ENCODE data around the gene NADK2.
"Not testable (repeated sequence)": the region's sequence is repeated elsewhere in the genome, so short reads cannot be mapped to it uniquely, and the experiment has no call there.

NADK2 gene

GRCh38 chr5:36206913-36207312, 34.8 kb downstream of the NADK2 start:
- DNase-seq (ENCODE audit: low read depth): no peak

GRCh38 chr5:36205329-36205728, 36.4 kb downstream of the NADK2 start:
- DNase-seq (ENCODE audit: low read depth): no peak

GRCh38 chr5:36202521-36202961, 39.2 kb downstream of the NADK2 start:
- DNase-seq (ENCODE audit: low read depth): no peak

- no peak for DNase-seq (ENCODE audit: low read depth)
Observed at GRCh38 chr5:36200513-36200912, 41.2 kb downstream of the NADK2 start.

GRCh38 chr5:36199620-36200019, 42.1 kb downstream of the NADK2 start:
- no peak for DNase-seq (ENCODE audit: low read depth)

GRCh38 chr5:36198783-36199182, 42.9 kb downstream of the NADK2 start:
- DNase-seq (ENCODE audit: low read depth): not testable (repeated sequence)

GRCh38 chr5:36198281-36198680, 43.4 kb downstream of the NADK2 start:
- DNase-seq (ENCODE audit: low read depth): no peak

- DNase-seq (ENCODE audit: low read depth): no peak
Observed at GRCh38 chr5:36193746-36194145, 48.0 kb downstream of the NADK2 start.

GRCh38 chr5:36184408-36184807, 57.3 kb downstream of the NADK2 start:
- DNase-seq (ENCODE audit: low read depth): not testable (repeated sequence)

- DNase-seq (ENCODE audit: low read depth): no peak
Observed at GRCh38 chr5:36181774-36182173, 60.0 kb downstream of the NADK2 start.

- no peak for DNase-seq (ENCODE audit: low read depth)
Observed at GRCh38 chr5:36180556-36181350, 61.0 kb downstream of the NADK2 start.

- no peak for DNase-seq (ENCODE audit: low read depth)
Observed at GRCh38 chr5:36179950-36180349, 61.8 kb downstream of the NADK2 start.

- no peak for DNase-seq (ENCODE audit: low read depth)
Observed at GRCh38 chr5:36178524-36178890, 63.2 kb downstream of the NADK2 start.

GRCh38 chr5:36177715-36178523, 63.8 kb downstream of the NADK2 start:
- peak; percentile 11 for DNase-seq (ENCODE audit: low read depth)

- DNase-seq (ENCODE audit: low read depth): no peak
Observed at GRCh38 chr5:36177154-36177553, 64.6 kb downstream of the NADK2 start.

GRCh38 chr5:36175043-36175442, 66.7 kb downstream of the NADK2 start:
- no peak for DNase-seq (ENCODE audit: low read depth)

- no peak for DNase-seq (ENCODE audit: low read depth)
Observed at GRCh38 chr5:36174119-36174518, 67.6 kb downstream of the NADK2 start.

GRCh38 chr5:36173426-36173825, 68.3 kb downstream of the NADK2 start:
- DNase-seq (ENCODE audit: low read depth): no peak

- DNase-seq (ENCODE audit: low read depth): no peak
Observed at GRCh38 chr5:36172599-36172998, 69.1 kb downstream of the NADK2 start.

GRCh38 chr5:36170832-36171424, 70.8 kb downstream of the NADK2 start:
- DNase-seq (ENCODE audit: low read depth): no peak

GRCh38 chr5:36168737-36169136, 73.0 kb downstream of the NADK2 start:
- no peak for DNase-seq (ENCODE audit: low read depth)

GRCh38 chr5:36164461-36164860, 77.3 kb downstream of the NADK2 start:
- DNase-seq (ENCODE audit: low read depth): no peak

Data from HS-5 (cell line).